Measurements from ENCODE around the gene ACAA1. TPM values are rescaled to one million over a fixed set of nuclear protein-coding genes. Genes with fewer than 3 reads are reported as not detected.

The ACAA1 gene
- total RNA-seq, 2 donors from 2014 or later, result 73.9 to 83.9 TPM

GRCh38 chr3:38129058-38129457 lies 7.9 kb downstream of the ACAA1 start:
- no peaks in the 10 kb centered on the region for H3K9me3 Mint-ChIP-seq
- H3K27ac Mint-ChIP-seq, result peak overlapping the region; percentile 78 to 91
- peaks cover 2 to 12% of the 10 kb centered on the region in 2 donors for H3K36me3 Mint-ChIP-seq
- ATAC-seq (no peak), DNase-seq (ENCODE audit: low spot score in 2 of 2) (peak in 1 of 2 donors; percentile 38)

- no peaks in the 10 kb centered on the region for H3K9me3 Mint-ChIP-seq
- ATAC-seq (no peak), DNase-seq (ENCODE audit: low spot score in 2 of 2) (peak in 1 of 2 donors; percentile 23)
- H3K36me3 Mint-ChIP-seq, result peaks cover 0 to 11% of the 10 kb centered on the region in 2 donors
- H3K27ac Mint-ChIP-seq, result peak overlapping the region in 1 of 2 donors; percentile 91
These were observed 8.6 kb downstream of the ACAA1 start for GRCh38 chr3:38128303-38128655.

GRCh38 chr3:38127611-38128302 lies 9.2 kb downstream of the ACAA1 start:
- peak in 1 of 2 donors; percentile 30 for DNase-seq (ENCODE audit: low spot score in 2 of 2)
- Mint-ChIP-seq H3K36me3 (peaks cover 0 to 11% of the 10 kb centered on the region in 2 donors), H3K9me3 (no peaks in the 10 kb centered on the region), H3K27ac (peak overlapping the region in 1 of 2 donors; percentile 25)
- peak in 1 of 2 donors; percentile 50 for ATAC-seq

- ATAC-seq (no peak), DNase-seq (ENCODE audit: low spot score in 2 of 2) (peak in 1 of 2 donors; percentile 40)
- Mint-ChIP-seq H3K9me3 (no peaks in the 10 kb centered on the region), H3K27ac (peak overlapping the region in 1 of 2 donors; percentile 41), H3K36me3 (peaks cover 0 to 11% of the 10 kb centered on the region in 2 donors)
These were observed 10.6 kb downstream of the ACAA1 start for GRCh38 chr3:38126121-38126892.

- H3K27ac Mint-ChIP-seq, result no peak overlapping the region
- H3K36me3 Mint-ChIP-seq, result peaks cover 0 to 11% of the 10 kb centered on the region in 2 donors
- no peak for ATAC-seq
- DNase-seq (ENCODE audit: low spot score in 2 of 2), result peak in 1 of 2 donors; percentile 46
- H3K9me3 Mint-ChIP-seq, result no peaks in the 10 kb centered on the region
These were observed 11.4 kb downstream of the ACAA1 start for GRCh38 chr3:38125305-38126120.

- peaks cover 0 to 8% of the 10 kb centered on the region in 2 donors for H3K36me3 Mint-ChIP-seq
- ATAC-seq, result no peak
- DNase-seq (ENCODE audit: low spot score in 2 of 2), result peak in 1 of 2 donors; percentile 38
- H3K27ac Mint-ChIP-seq, result peak overlapping the region in 1 of 2 donors; percentile 22
- H3K9me3 Mint-ChIP-seq, result no peaks in the 10 kb centered on the region
These were observed 12.4 kb downstream of the ACAA1 start for GRCh38 chr3:38124324-38125122.

- ATAC-seq, result peak in 1 of 2 donors; percentile 39
- H3K9me3 Mint-ChIP-seq, result no peaks in the 10 kb centered on the region
- peak overlapping the region in 1 of 2 donors; percentile 81 for H3K27ac Mint-ChIP-seq
- DNase-seq (ENCODE audit: low spot score in 2 of 2), result peak in 1 of 2 donors; percentile 44
- H3K36me3 Mint-ChIP-seq, result peaks cover 0 to 5% of the 10 kb centered on the region in 2 donors
These were observed 14.1 kb downstream of the ACAA1 start for GRCh38 chr3:38122712-38123290.

- no peak for ATAC-seq
- Mint-ChIP-seq H3K9me3 (no peaks in the 10 kb centered on the region), H3K36me3 (peaks cover 0 to 5% of the 10 kb centered on the region in 2 donors)
These were observed 15.0 kb downstream of the ACAA1 start for GRCh38 chr3:38121832-38122461.

GRCh38 chr3:38121451-38121831 lies 15.5 kb downstream of the ACAA1 start:
- Mint-ChIP-seq H3K27ac (no peak overlapping the region), H3K36me3 (peaks cover 0 to under 1% of the 10 kb centered on the region in 2 donors), H3K9me3 (no peaks in the 10 kb centered on the region)
- ATAC-seq, result no peak
- DNase-seq (ENCODE audit: low spot score in 2 of 2), result peak in 1 of 2 donors; percentile 52

More at GRCh38 chr3:38121832-38122461, 15.0 kb downstream of the ACAA1 start:
- DNase-seq (ENCODE audit: low spot score in 2 of 2), result no peak
- peak overlapping the region in 1 of 2 donors; percentile 44 for H3K27ac Mint-ChIP-seq

- no peaks in the 10 kb centered on the region for H3K36me3 Mint-ChIP-seq
- H3K9me3 Mint-ChIP-seq, result no peaks in the 10 kb centered on the region
- DNase-seq (ENCODE audit: low spot score in 2 of 2), result no peak
- H3K27ac Mint-ChIP-seq, result peak overlapping the region; percentile 62 to 84
- no peak for ATAC-seq
These were observed 16.1 kb downstream of the ACAA1 start for GRCh38 chr3:38120693-38121450.

GRCh38 chr3:38119821-38120692 lies 16.9 kb downstream of the ACAA1 start:
- H3K36me3 Mint-ChIP-seq, result no peaks in the 10 kb centered on the region
- ATAC-seq (no peak), DNase-seq (ENCODE audit: low spot score in 2 of 2) (peak in 1 of 2 donors; percentile 51)
- H3K27ac Mint-ChIP-seq, result peak overlapping the region; percentile 62 to 84
- no peaks in the 10 kb centered on the region for H3K9me3 Mint-ChIP-seq

GRCh38 chr3:38119248-38119544 lies 17.7 kb downstream of the ACAA1 start:
- DNase-seq (ENCODE audit: low spot score in 2 of 2) (no peak), ATAC-seq (no peak)
- Mint-ChIP-seq H3K9me3 (no peaks in the 10 kb centered on the region), H3K36me3 (no peaks in the 10 kb centered on the region), H3K27ac (peak overlapping the region; percentile 33 to 45)

GRCh38 chr3:38118421-38119247 lies 18.3 kb downstream of the ACAA1 start:
- ATAC-seq (no peak), DNase-seq (ENCODE audit: low spot score in 2 of 2) (peak in 1 of 2 donors; percentile 52)
- H3K27ac Mint-ChIP-seq, result peak overlapping the region; percentile 33 to 57
- no peaks in the 10 kb centered on the region for H3K36me3 Mint-ChIP-seq
- H3K9me3 Mint-ChIP-seq, result no peaks in the 10 kb centered on the region

All from activated naive CD4-positive, alpha-beta T cell treated with anti-CD3 and anti-CD28 coated beads, Interleukin-2, amount 50 U/mL, for 72 hours (primary cell).